Retinal pigment epithelial cell (primary cell): ENCODE measurements around the gene STIM2.

ENCODE experiments used
- DNase-seq: peaks from one replicate; pipeline ENCODE4 v3.0.0-alpha.2; 2010; ENCODE audit warnings: low read depth
- H3K4me3 ChIP-seq: 2 replicates; pipeline ENCODE4 v1.5.1; 2011; ENCODE audit warnings: mild to moderate bottlenecking, low read length, control low read depth, moderate library complexity
- CTCF ChIP-seq: conservative IDR thresholded peaks from 2 replicates; pipeline ENCODE4 v1.5.1; 2011; ENCODE audit warnings: low read depth, low read length, control low read depth, inconsistent platforms

Gene STIM2

GRCh38 chr4:26878794-26879391, 18.3 kb downstream of the STIM2 start:
- H3K4me3 ChIP-seq, result no peak overlapping the region
- no peak for TF ChIP-seq CTCF
- no peak for DNase-seq

GRCh38 chr4:26879805-26880204, 19.2 kb downstream of the STIM2 start:
- no peak for DNase-seq
- no peak overlapping the region for H3K4me3 ChIP-seq
- TF ChIP-seq CTCF, result no peak

- H3K4me3 ChIP-seq, result no peak overlapping the region
- no peak for DNase-seq
- no peak for TF ChIP-seq CTCF
Observed at GRCh38 chr4:26884026-26884425, 23.4 kb downstream of the STIM2 start.

- no peak for DNase-seq
- no peak overlapping the region for H3K4me3 ChIP-seq
- no peak for TF ChIP-seq CTCF
Observed at GRCh38 chr4:26884486-26884988, 23.9 kb downstream of the STIM2 start.

GRCh38 chr4:26885912-26886274, 25.3 kb downstream of the STIM2 start:
- H3K4me3 ChIP-seq, result no peak overlapping the region
- no peak for DNase-seq
- TF ChIP-seq CTCF, result no peak

GRCh38 chr4:26887143-26887542, 26.5 kb downstream of the STIM2 start:
- no peak overlapping the region for H3K4me3 ChIP-seq
- DNase-seq, result no peak
- TF ChIP-seq CTCF, result no peak

- no peak for DNase-seq
- TF ChIP-seq CTCF, result no peak
- H3K4me3 ChIP-seq, result no peak overlapping the region
Observed at GRCh38 chr4:26887809-26888208, 27.2 kb downstream of the STIM2 start.
